OCI-LY7 (cell line): ENCODE results near the gene ADAMTSL2.

ENCODE experiments used
- CTCF ChIP-seq: fragments of 200-600 bp; sonication (generic); conservative IDR thresholded peaks from 2 replicates; pipeline ENCODE4 v1.5.1; 2014; ENCODE audit warnings: mild to moderate bottlenecking, antibody characterized with exemption, low read length, moderate library complexity, mixed read lengths
- EZH2phosphoT487 ChIP-seq: fragments of 200-600 bp; sonication (generic); IDR thresholded peaks from 2 replicates; pipeline ENCODE4 v1.6.1; 2018; ENCODE audit warnings: low read depth, borderline replicate concordance, mild to moderate bottlenecking, mixed run types, antibody characterized with exemption, low read length, moderate library complexity, mixed read lengths

- TF ChIP-seq CTCF (no peak), EZH2phosphoT487 (no peak)
Observed at GRCh38 chr9:133542002-133542401, 7.5 kb downstream of the ADAMTSL2 start.
